Psoas muscle (tissue), 8 donors: ENCODE data around the gene A4GNT. TPM values are rescaled to one million over a fixed set of nuclear protein-coding genes. Genes with fewer than 3 reads are reported as not detected.

Experiments used
- ATAC-seq, 4 donors: fragments of 200-7000 bp; cut with Tn5 transposase; one replicate each; pipeline ENCODE4 v1.9.1; 2020; ENCODE audit warnings: moderate library complexity in 3 of 4, mild to moderate bottlenecking in 2 of 4
- DNase-seq, 2 donors: peaks; one replicate each; pipeline ENCODE4 v3.0.0-alpha.2; 2020
- H3K27ac ChIP-seq: fragments of 200-600 bp; one replicate; pipeline ENCODE4 v1.8.0; 2022
- H3K27me3 ChIP-seq, 3 donors: fragments of 200-600 bp in 1 of 3; one replicate each; pipeline versions ENCODE4 v1.6.1 to v1.8.0; 2013 to 2022; ENCODE audit warnings: low read length in 2 of 3, mild to moderate bottlenecking in 2 of 3, moderate library complexity in 1 of 3; ENCODE audit not compliant: insufficient read depth in 3 of 3
- H3K36me3 ChIP-seq, 2 donors: fragments of 200-600 bp in 1 of 2; one replicate each; pipeline versions ENCODE4 v1.6.1 to v1.8.0; 2013 to 2022; ENCODE audit warnings: low read depth in 1 of 2, mild to moderate bottlenecking in 1 of 2, moderate library complexity in 1 of 2; ENCODE audit not compliant: insufficient read depth in 1 of 2
- H3K4me1 ChIP-seq: fragments of 200-600 bp; one replicate; pipeline ENCODE4 v1.8.0; 2022
- H3K4me3 ChIP-seq: fragments of 200-600 bp; one replicate; pipeline ENCODE4 v1.8.0; 2022; ENCODE audit warnings: mild to moderate bottlenecking
- H3K9me3 ChIP-seq: fragments of 200-600 bp; one replicate; pipeline ENCODE4 v1.8.0; 2022
- CTCF ChIP-seq: fragments of 200-600 bp; IDR thresholded peaks from one replicate; pipeline ENCODE4 v1.8.0; 2022; ENCODE audit warnings: antibody characterized with exemption
- WGBS, 3 donors: extraction: QIAGEN DNeasy Blood & Tissue Kit; methylation state at CpG; one replicate each; pipeline versions ENCODE4 v1.1.6 to v1.1.7; 2013; 5-methylcytosine and 5-hydroxymethylcytosine counted together
- intact Hi-C, 2 donors: fragments of 100-400 bp; cut with DNase I; formaldehyde crosslinking; loops; one replicate each; pipeline versions ENCODE4 v1.11.0 to v1.14.2; 2022
- polyA plus RNA-seq, 3 donors: library from polyadenylated mRNA; stranded (reverse); fragments of 200-250 nt; gene quantifications; one replicate each; pipeline ENCODE4 v1.2.3, GENCODE V29; 2013
- total RNA-seq, 4 donors: library from RNA; stranded (reverse); fragmentation: NEBNext Ultra II Directional in 2 of 4; extraction: Animal tissue kit (Norgen Biotek cat#: 25700) in 2 of 4; gene quantifications; one replicate each; pipeline versions ENCODE4 v1.2.1 to v1.2.4, GENCODE V29; 2021 to 2023
- donor health status: healthy with polysubstance abuse.
- donor health status: DM: no; HTN: no; CAD: no; lungs with moderate emphysema.
- donor health status: Bipolar disorder and iron deficiency.
- donor health status: healthy.
- donor health status: DM: yes; HTN: yes; CAD: no.
- donor health status: DM: no; HTN: no; CAD: no.
- donor health status: DM: no; HTN: no; CAD: no.
- donor health status: DM: yes; HTN: yes; CAD: no.

The A4GNT gene
- total and polyA plus RNA-seq, 7 donors = not detected

GRCh38 chr3:138124188-138124587 is 8.0 kb downstream of the A4GNT start:
- intact Hi-C loops = no loop called here
- TF ChIP-seq CTCF = no peak
- Histone ChIP-seq H3K27ac (no peak overlapping the region), H3K36me3 (no peaks in the 10 kb centered on the region), H3K4me3 (no peak overlapping the region), H3K4me1 (no peaks in the 10 kb centered on the region), H3K9me3 (no peaks in the 10 kb centered on the region), H3K27me3 (no peaks in the 10 kb centered on the region)
- DNase-seq (no peak), ATAC-seq (no peak)
- WGBS, 3 donors = 89 to 90% (median 90%) methylated on average over 6 of the region's 6 CpGs

- no peak for TF ChIP-seq CTCF
- WGBS, 3 donors = 52 to 64% (median 60%) methylated on average over 4 of the region's 4 CpGs
- DNase-seq (no peak), ATAC-seq (no peak)
- Histone ChIP-seq H3K9me3 (no peaks in the 10 kb centered on the region), H3K4me3 (no peak overlapping the region), H3K27ac (no peak overlapping the region), H3K27me3 (no peaks in the 10 kb centered on the region), H3K36me3 (no peaks in the 10 kb centered on the region), H3K4me1 (peaks cover 4% of the 10 kb centered on the region)
- intact Hi-C loops = no loop called here
Measured at GRCh38 chr3:138119423-138119766, 12.8 kb downstream of the A4GNT start.

- no peaks in the 10 kb centered on the region for H3K9me3 ChIP-seq
- peaks cover 7% of the 10 kb centered on the region for H3K4me1 ChIP-seq
- ATAC-seq = peak; percentile 72 to 83 (median 74)
- WGBS, 3 donors = 22 to 33% (median 26%) methylated on average over 8 of the region's 8 CpGs
- peak; percentile 68 to 76 for DNase-seq
- H3K36me3 ChIP-seq = no peaks in the 10 kb centered on the region
- TF ChIP-seq CTCF = peak; percentile 75
- intact Hi-C loops = loop anchor here in 1 of 2 donors (1.0 kb wide), 1 partner anchor 53 kb away; no protein-coding TSS in a partner anchor
- H3K27ac ChIP-seq = no peak overlapping the region
- H3K27me3 ChIP-seq = no peaks in the 10 kb centered on the region
- H3K4me3 ChIP-seq = no peak overlapping the region
Measured at GRCh38 chr3:138118612-138119422, 13.4 kb downstream of the A4GNT start.

- H3K4me1 ChIP-seq = peaks cover 7% of the 10 kb centered on the region
- WGBS, 3 donors = 1% methylated on average over 59 to 86 of the region's 86 CpGs
- peaks cover 0 to 5% of the 10 kb centered on the region in 2 donors for H3K36me3 ChIP-seq
- TF ChIP-seq CTCF = peak; percentile 63
- ATAC-seq (peak; percentile 90 to 95 (median 91)), DNase-seq (peak; percentile 60 to 75)
- H3K9me3 ChIP-seq = no peaks in the 10 kb centered on the region
- intact Hi-C loops = no loop called here
- H3K4me3 ChIP-seq = peak within 1 kb of the TSS; percentile 95
- H3K27me3 ChIP-seq = no peaks in the 10 kb centered on the region
- peak within 1 kb of the TSS; percentile 76 for H3K27ac ChIP-seq
Measured at GRCh38 chr3:138114988-138115971, 16.9 kb downstream of the A4GNT start, which contains the start of gene DZIP1L. DZIP1L (minus strand) TSS chr3:138115608; CDS start chr3:138103971, 11,637 bp downstream.
